Measurements from ENCODE around the gene RAPGEF5. TPM values are rescaled to one million over a fixed set of nuclear protein-coding genes. Genes with fewer than 3 reads are reported as not detected.
A peak's percentile ranks its signal among the peaks of the same experiment; 100 is the strongest.

RAPGEF5 gene
- total RNA-seq, 1 experiment from 2014 or later, result 16.4 TPM

- no peak overlapping the region for H3K4me3 ChIP-seq
- intact Hi-C loops (cut with micrococcal nuclease; ENCODE audit: unreplicated experiment), result loop anchor here (5.0 kb wide), 1 partner anchor 186 kb away; no protein-coding TSS in a partner anchor
- no peaks in the 10 kb centered on the region for H3F3A ChIP-seq (ENCODE audit: insufficient read depth, low read depth)
- no peak overlapping the region for H3K27ac ChIP-seq
- no peaks in the 10 kb centered on the region for H3K4me1 ChIP-seq (replicated peaks; ENCODE audit: insufficient read depth)
- no peaks in the 10 kb centered on the region for H3K9me2 ChIP-seq (ENCODE audit: insufficient read depth)
- H3K79me2 ChIP-seq (ENCODE audit: low read depth), result no peaks in the 10 kb centered on the region
- TF ChIP-seq EZH2 (IDR thresholded peaks at IDR 0.05; ENCODE audit: low read depth), result no peak
- ChIA-PET POLR2A (ENCODE audit: unreplicated experiment) (no interaction called here), CTCF (interaction anchor here (2.1 kb wide), 1 partner anchor 374 kb away, joined by 4 read pairs; no protein-coding TSS in a partner anchor)
- no peak for DNase-seq
- no peaks in the 10 kb centered on the region for H3K27me3 ChIP-seq (ENCODE audit: insufficient read depth, low read depth)
- no peak overlapping the region for H2AFZ ChIP-seq
- no peak overlapping the region for H3K4me2 ChIP-seq
- H3K36me3 ChIP-seq (ENCODE audit: low read depth), result no peaks in the 10 kb centered on the region
- H3K9me3 ChIP-seq (ENCODE audit: insufficient read depth, low read depth), result no peaks in the 10 kb centered on the region; the same call in 1 of the 2 replicates
- H4K20me1 ChIP-seq (ENCODE audit: insufficient read depth), result no peaks in the 10 kb centered on the region
- no TSS peak for BruUV-seq (replicated peaks)
Measured at GRCh38 chr7:22111661-22112060, 245.3 kb downstream of the RAPGEF5 start.

- no TSS peak for BruUV-seq (replicated peaks)
- POLR2A ChIA-PET (ENCODE audit: unreplicated experiment), result no interaction called here
- intact Hi-C loops (cut with micrococcal nuclease; ENCODE audit: unreplicated experiment), result loop anchor here (1.0 to 5.0 kb wide), 4 partner anchors 186 to 390 kb away; no protein-coding TSS in a partner anchor
- Histone ChIP-seq H3K9me2 (ENCODE audit: insufficient read depth) (no peaks in the 10 kb centered on the region), H3K27me3 (ENCODE audit: insufficient read depth, low read depth) (no peaks in the 10 kb centered on the region), H3K27ac (no peak overlapping the region), H2AFZ (no peak overlapping the region), H3K4me2 (no peak overlapping the region), H3K79me2 (ENCODE audit: low read depth) (no peaks in the 10 kb centered on the region), H4K20me1 (ENCODE audit: insufficient read depth) (no peaks in the 10 kb centered on the region), H3K9me3 (ENCODE audit: insufficient read depth, low read depth) (peaks cover 3% of the 10 kb centered on the region; the same call in 1 of the 2 replicates), H3K4me1 (replicated peaks; ENCODE audit: insufficient read depth) (no peaks in the 10 kb centered on the region), H3F3A (ENCODE audit: insufficient read depth, low read depth) (no peaks in the 10 kb centered on the region), H3K4me3 (no peak overlapping the region), H3K36me3 (ENCODE audit: low read depth) (no peaks in the 10 kb centered on the region)
- no peak for DNase-seq
- CTCF ChIA-PET, result interaction anchor here (0.7 to 2.1 kb wide), 2 partner anchors 374 to 376 kb away, joined by 3 to 4 read pairs; no protein-coding TSS in a partner anchor
- TF ChIP-seq CTCF (conservative IDR thresholded peaks at IDR 0.05) (no peak), EZH2 (IDR thresholded peaks at IDR 0.05; ENCODE audit: low read depth) (no peak)
Measured at GRCh38 chr7:22110881-22111280, 246.1 kb downstream of the RAPGEF5 start.

- no peak overlapping the region for H3K27ac ChIP-seq
- peaks cover 3% of the 10 kb centered on the region; the same call in 1 of the 2 replicates for H3K9me3 ChIP-seq (ENCODE audit: insufficient read depth, low read depth)
- no peaks in the 10 kb centered on the region for H4K20me1 ChIP-seq (ENCODE audit: insufficient read depth)
- BruUV-seq (replicated peaks), result no TSS peak
- H3K4me2 ChIP-seq, result no peak overlapping the region
- DNase-seq, result peak; percentile 65 to 74
- no peaks in the 10 kb centered on the region for H3K27me3 ChIP-seq (ENCODE audit: insufficient read depth, low read depth)
- no peaks in the 10 kb centered on the region for H3K4me1 ChIP-seq (replicated peaks; ENCODE audit: insufficient read depth)
- no peaks in the 10 kb centered on the region for H3K9me2 ChIP-seq (ENCODE audit: insufficient read depth)
- H3F3A ChIP-seq (ENCODE audit: insufficient read depth, low read depth), result no peaks in the 10 kb centered on the region
- H2AFZ ChIP-seq, result no peak overlapping the region
- H3K4me3 ChIP-seq, result no peak overlapping the region
- H3K36me3 ChIP-seq (ENCODE audit: low read depth), result no peaks in the 10 kb centered on the region
- TF ChIP-seq CTCF (conservative IDR thresholded peaks at IDR 0.05), result peak; percentile 98
- no peak for TF ChIP-seq EZH2 (IDR thresholded peaks at IDR 0.05; ENCODE audit: low read depth)
- intact Hi-C loops (cut with micrococcal nuclease; ENCODE audit: unreplicated experiment), result loop anchor here (1.0 to 5.0 kb wide), 4 partner anchors 187 to 391 kb away; no protein-coding TSS in a partner anchor
- CTCF ChIA-PET, result interaction anchor here (0.7 to 2.1 kb wide), 4 partner anchors 27 to 380 kb away, joined by 3 to 4 read pairs (median 3); no protein-coding TSS in a partner anchor
- POLR2A ChIA-PET (ENCODE audit: unreplicated experiment), result interaction anchor here (0.6 kb wide), 1 partner anchor 579 kb away, joined by 5 read pairs; no protein-coding TSS in a partner anchor
- H3K79me2 ChIP-seq (ENCODE audit: low read depth), result no peaks in the 10 kb centered on the region
Measured at GRCh38 chr7:22110227-22110839, 246.6 kb downstream of the RAPGEF5 start.
